Left cardiac atrium (tissue), 4 donors: ENCODE results near the gene TPRG1L. TPM values are rescaled to one million over a fixed set of nuclear protein-coding genes. Genes with fewer than 3 reads are reported as not detected.
"Not testable (repeated sequence)": the region's sequence is repeated elsewhere in the genome, so short reads cannot be mapped to it uniquely, and the experiment has no call there.

Experiments used
- ATAC-seq, 2 donors: fragments of 200-7000 bp; cut with Tn5 transposase; one replicate each; pipeline ENCODE4 v1.9.1; 2020; ENCODE audit warnings: mild to moderate bottlenecking in 2 of 2, moderate library complexity in 2 of 2
- DNase-seq: peaks from one replicate; pipeline ENCODE4 v3.0.0-alpha.2; 2020
- intact Hi-C, 2 donors: fragments of 100-400 bp; cut with DNase I; formaldehyde crosslinking; loops; one replicate each; pipeline versions ENCODE4 v1.14.1 to v1.15.1; 2022 to 2023
- total RNA-seq, 2 donors: library from RNA; stranded (reverse); fragmentation: NEBNext Ultra II Directional; extraction: Animal tissue kit (Norgen Biotek cat#: 25700); gene quantifications; one replicate each; pipeline ENCODE4 v1.2.1, GENCODE V29; 2021
- donor health status: DM: no; HTN: yes; CAD: no.
- donor health status: DM: no; HTN: yes; CAD: no; lungs with severe emphysema.
- donor health status: DM: yes; HTN: yes; CAD: no.
- donor health status: Dilated cardiomyopathy.

Gene TPRG1L
- total RNA-seq, 2 donors from 2014 or later: 41.3 to 42.6 TPM

DNA sequence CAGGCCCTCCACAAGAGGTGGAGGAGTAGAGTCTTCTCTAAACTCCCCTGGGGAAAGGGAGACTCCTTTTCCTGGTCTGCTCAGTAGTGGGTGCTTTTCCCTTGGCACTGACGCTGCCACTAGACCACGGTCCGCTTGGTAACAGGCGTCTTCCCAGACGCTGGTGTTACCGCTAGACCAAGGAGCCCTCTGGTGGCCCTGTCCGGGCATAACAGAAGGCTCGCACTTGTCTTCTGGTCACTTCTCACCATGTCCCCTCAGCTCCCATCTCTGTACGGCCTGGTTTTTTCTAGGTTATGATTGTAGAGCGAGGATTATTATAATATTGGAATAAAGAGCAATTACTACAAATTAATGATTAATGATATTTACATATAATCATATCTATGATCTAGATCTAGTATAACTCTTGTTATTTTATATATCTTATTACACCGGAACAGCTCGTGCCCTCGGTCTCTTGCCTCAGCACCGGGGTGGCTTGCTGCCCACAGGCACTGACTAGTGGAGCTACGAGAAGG lies 3.6 kb upstream of the TPRG1L start:
- ATAC-seq, intact Hi-C loops, DNase-seq: not testable (repeated sequence)

- DNase-seq, intact Hi-C loops, ATAC-seq: not testable (repeated sequence)
Measured at GRCh38 chr1:3622102-3622501, 2.7 kb upstream of the TPRG1L start.

DNA sequence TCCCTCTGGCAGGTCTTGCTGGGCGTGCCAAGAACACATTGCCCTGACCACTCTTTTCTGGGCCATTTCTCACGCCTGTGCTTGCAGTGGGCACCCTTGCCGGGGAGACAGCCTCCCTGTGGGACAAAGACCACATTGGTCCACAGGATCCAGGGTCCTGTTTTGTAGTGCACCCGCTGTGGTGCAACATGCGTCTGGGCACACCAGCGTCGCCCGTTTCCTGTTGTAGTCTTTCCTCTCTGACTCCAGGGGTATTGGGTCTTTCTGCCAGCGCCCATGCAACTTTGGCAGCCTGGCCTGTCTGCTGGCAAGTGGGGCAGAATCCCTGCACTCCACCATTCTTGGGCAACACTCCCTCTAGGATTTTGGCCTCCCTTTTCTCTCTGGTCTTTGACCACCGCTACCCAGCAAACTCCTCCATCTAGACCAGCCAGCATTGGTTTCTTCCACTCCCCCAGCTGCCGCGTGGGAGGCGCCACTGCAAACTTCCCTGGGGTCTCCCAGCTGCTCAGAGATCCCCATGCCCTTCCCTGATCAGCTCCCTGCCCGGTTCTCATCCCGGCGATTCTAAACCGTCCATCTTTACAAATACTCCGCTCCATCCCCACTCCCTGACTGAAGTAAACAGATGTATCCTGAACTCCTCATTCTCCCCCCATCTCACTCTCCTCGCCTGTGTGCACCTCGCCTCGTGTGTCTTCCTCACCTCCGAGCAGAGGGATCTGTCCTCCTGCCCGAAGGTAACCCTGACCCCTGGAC lies 1.2 kb upstream of the TPRG1L start:
- ATAC-seq (no peak), DNase-seq (no peak)
- intact Hi-C loops: no loop called here

DNA sequence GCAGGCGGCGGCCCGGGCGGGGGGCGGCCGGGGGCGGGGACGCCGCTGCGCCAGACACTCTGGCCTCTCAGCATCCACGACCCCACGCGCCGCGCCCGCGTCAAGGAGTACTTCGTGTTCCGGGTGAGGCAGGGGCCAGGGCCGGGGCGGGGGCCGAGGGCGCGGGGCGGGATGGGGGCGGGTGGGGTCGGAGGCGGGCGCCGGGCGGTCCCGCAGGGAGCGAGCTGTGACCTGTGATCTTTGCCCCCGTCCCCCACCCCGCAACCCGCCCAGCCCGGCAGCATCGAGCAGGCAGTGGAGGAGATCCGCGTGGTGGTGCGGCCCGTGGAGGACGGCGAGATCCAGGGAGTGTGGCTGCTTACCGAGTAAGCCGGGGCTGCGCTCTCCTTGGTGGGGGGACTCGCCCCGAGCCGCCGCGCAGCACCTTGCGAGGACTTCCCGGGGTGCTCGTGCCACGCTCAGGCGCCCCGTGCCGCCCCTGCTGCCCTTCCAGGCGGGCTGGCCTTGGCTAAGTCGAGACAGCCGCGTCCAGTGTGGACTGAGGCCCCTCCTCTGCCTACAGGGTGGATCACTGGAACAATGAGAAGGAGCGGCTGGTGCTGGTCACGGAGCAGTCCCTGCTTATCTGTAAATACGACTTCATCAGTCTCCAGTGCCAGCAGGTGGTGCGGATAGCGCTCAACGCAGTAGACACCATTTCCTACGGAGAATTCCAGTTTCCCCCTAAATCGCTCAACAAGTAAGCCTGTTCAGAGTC lies 514 bp downstream of the TPRG1L start:
- DNase-seq (peak; percentile 50), ATAC-seq (peak; percentile 10 to 21)
- intact Hi-C loops: no loop called here

GRCh38 chr1:3626025-3626424 lies 1.2 kb downstream of the TPRG1L start:
- DNase-seq (no peak), ATAC-seq (no peak)
- intact Hi-C loops: no loop called here

GRCh38 chr1:3627515-3628253 lies 2.9 kb downstream of the TPRG1L start:
- no peak for DNase-seq
- intact Hi-C loops: no loop called here

DNA sequence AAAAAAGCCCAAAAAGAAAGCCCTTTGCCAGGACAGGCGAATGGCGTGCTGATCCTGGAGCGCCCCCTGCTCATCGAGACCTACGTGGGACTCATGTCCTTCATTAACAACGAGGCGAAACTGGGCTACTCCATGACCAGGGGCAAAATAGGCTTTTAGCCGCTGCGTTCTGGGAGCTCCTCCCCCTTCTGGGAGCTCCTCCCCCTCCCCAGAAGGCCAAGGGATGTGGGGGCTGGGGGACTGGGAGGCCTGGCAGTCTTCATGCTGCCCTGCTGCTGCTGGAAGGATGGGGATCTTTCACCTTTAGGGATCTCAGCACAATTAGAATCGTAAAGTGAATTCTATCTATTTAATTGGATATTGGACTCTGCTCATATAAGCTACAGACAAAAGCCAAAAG lies 3.6 kb downstream of the TPRG1L start:
- DNase-seq: no peak

More at GRCh38 chr1:3627515-3628253, 2.9 kb downstream of the TPRG1L start:
- no peak for ATAC-seq

GRCh38 chr1:3629561-3630160 lies 4.8 kb downstream of the TPRG1L start:
- ATAC-seq (no peak), DNase-seq (no peak)
- intact Hi-C loops: no loop called here

More for the DNA sequence above, 3.6 kb downstream of the TPRG1L start:
- intact Hi-C loops: no loop called here
- ATAC-seq: no peak

- peak; percentile 10 for DNase-seq
- intact Hi-C loops: no loop called here
Measured at GRCh38 chr1:3630161-3630611, 5.4 kb downstream of the TPRG1L start.

DNA sequence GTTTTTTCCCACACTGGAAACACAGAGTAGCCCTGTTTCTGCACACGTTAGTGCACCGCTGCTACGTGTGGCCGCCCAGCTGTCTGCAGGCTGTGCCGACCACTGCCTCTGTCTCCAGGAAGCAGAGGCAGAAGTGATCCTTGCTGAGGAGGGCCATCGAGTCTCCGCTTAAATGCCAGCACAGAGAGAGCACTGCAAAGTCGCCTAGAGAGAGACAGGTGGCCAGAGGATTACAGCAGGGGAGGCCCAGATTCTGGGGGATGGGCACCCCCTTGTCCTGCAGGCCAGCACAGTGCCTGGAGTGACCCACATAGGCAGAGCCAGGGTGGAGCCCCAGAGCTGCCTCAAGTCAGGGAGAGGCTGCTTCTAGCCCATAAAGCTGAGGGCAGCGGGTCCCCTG lies 6.1 kb downstream of the TPRG1L start:
- intact Hi-C loops: no loop called here
- DNase-seq (no peak), ATAC-seq (no peak)

More at GRCh38 chr1:3630161-3630611, 5.4 kb downstream of the TPRG1L start:
- ATAC-seq: no peak

GRCh38 chr1:3631320-3632260 lies 6.8 kb downstream of the TPRG1L start:
- ATAC-seq: no peak
- no peak for DNase-seq
- intact Hi-C loops: no loop called here

DNA sequence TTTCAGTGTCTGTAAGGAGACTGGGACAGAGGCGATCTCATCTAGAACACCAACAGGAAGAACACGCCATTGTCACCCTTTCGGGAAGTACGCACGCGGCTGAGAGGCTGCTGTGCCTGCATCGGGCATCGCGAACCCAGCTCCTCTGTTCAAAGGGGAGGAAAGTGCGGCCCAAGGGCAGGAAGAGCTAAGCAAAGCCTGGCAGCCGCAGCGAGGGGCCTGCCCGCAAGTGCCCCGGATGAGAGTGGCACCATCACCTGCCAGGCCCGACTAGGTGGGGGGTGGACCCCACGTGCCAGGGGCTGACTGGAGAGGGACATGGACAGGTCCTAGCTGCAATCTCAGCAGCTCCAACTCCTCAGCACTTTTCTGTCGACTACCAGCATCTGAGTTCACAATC lies 7.5 kb downstream of the TPRG1L start:
- ATAC-seq: no peak
- no peak for DNase-seq
- intact Hi-C loops: no loop called here

DNA sequence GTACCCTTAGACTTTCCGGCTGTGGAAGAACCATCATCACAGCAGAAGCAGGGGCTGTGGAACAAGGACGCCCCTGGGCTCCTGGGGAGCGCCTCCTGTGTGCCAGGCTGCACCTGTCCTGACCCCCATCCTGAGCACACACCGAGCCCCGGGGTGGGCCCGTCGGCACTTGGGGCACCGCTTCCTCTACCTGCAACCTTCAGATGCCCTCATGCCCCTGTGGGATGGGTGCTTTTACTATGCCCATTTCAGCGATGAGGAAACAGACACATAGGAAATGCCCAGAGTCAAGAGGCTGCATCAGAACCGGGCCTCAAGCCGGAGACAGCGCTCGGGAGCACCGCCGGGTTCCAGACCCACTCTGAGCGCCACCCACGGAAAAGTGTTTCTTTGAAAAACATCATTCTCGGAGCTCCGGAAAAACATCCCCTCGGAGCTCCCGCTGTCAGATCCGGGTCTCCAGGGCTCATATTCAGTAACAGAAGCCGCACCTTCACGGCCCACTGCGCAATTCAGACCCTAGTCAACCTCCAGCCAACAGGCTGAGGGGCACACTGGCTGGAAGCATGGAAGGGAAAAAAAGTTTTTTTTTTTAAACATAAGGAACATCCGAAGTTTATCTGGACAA lies 8.0 kb downstream of the TPRG1L start:
- intact Hi-C loops: no loop called here
- ATAC-seq (no peak), DNase-seq (no peak)

- DNase-seq (no peak), ATAC-seq (no peak)
- intact Hi-C loops: no loop called here
Measured at GRCh38 chr1:3633344-3634058, 8.7 kb downstream of the TPRG1L start.

- intact Hi-C loops: no loop called here
- DNase-seq (no peak), ATAC-seq (no peak)
Measured at GRCh38 chr1:3634059-3634800, 9.4 kb downstream of the TPRG1L start.

- ATAC-seq (no peak), DNase-seq (no peak)
- intact Hi-C loops: no loop called here
Measured at GRCh38 chr1:3636080-3636479, 11.3 kb downstream of the TPRG1L start.
